CD4-positive, CD25-positive, alpha-beta regulatory T cell (primary cell): ENCODE results near the gene PDE4C. TPM values are rescaled to one million over a fixed set of nuclear protein-coding genes. Genes with fewer than 3 reads are reported as not detected.
A peak's percentile ranks its signal among the peaks of the same experiment; 100 is the strongest.

ENCODE experiments used
- ATAC-seq, 2 donors: fragments of 150-1000 bp; cut with Tn5 transposase; one replicate each; pipeline ENCODE4 v1.10.0; 2021; ENCODE audit warnings: low read depth in 2 of 2, moderate number of reproducible peaks in 2 of 2, moderate library complexity in 1 of 2
- DNase-seq, 3 donors: peaks; one replicate each; pipeline versions ENCODE4 v3.0.0 to v3.0.0-alpha.2; 2012 to 2022; ENCODE audit warnings: mixed read lengths in 1 of 3
- H3K27ac ChIP-seq: one replicate; pipeline ENCODE4 v1.7.0; 2013; ENCODE audit warnings: mild to moderate bottlenecking, low read length; ENCODE audit not compliant: insufficient read depth, poor library complexity, severe bottlenecking
- H3K27me3 ChIP-seq: one replicate; pipeline ENCODE4 v1.7.0; 2013; ENCODE audit warnings: low read length; ENCODE audit not compliant: control insufficient read depth, insufficient read depth
- H3K36me3 ChIP-seq: one replicate; pipeline ENCODE4 v1.7.0; 2013; ENCODE audit warnings: mild to moderate bottlenecking, low read length, moderate library complexity; ENCODE audit not compliant: control insufficient read depth, insufficient read depth
- H3K4me1 ChIP-seq: 2 replicates; pipeline ENCODE4 v1.7.0; 2013; ENCODE audit warnings: mild to moderate bottlenecking, low read length; ENCODE audit not compliant: insufficient read depth, control insufficient read depth, poor library complexity, severe bottlenecking
- H3K4me3 ChIP-seq: one replicate; pipeline ENCODE4 v1.7.0; 2013; ENCODE audit warnings: low read depth, mild to moderate bottlenecking, low read length, moderate library complexity
- H3K9me3 ChIP-seq, 2 experiments: 1 replicate in 1 of 2; 2 replicates in 1 of 2; pipeline ENCODE4 v1.7.0; 2013; ENCODE audit warnings: low read length in 2 of 2, mild to moderate bottlenecking in 1 of 2, moderate library complexity in 1 of 2; ENCODE audit not compliant: control insufficient read depth in 2 of 2
- H3K27ac Mint-ChIP-seq, 3 donors: one replicate each; pipeline ENCODE4 v1.8.0; 2020 to 2022; ENCODE audit warnings: mild to moderate bottlenecking in 3 of 3, mixed read lengths in 3 of 3, moderate library complexity in 2 of 3
- H3K27me3 Mint-ChIP-seq: one replicate; pipeline ENCODE4 v1.8.0; 2022; ENCODE audit warnings: mild to moderate bottlenecking, mixed read lengths
- H3K36me3 Mint-ChIP-seq: one replicate; pipeline ENCODE4 v1.8.0; 2020; ENCODE audit warnings: mixed read lengths
- H3K4me1 Mint-ChIP-seq, 4 donors: one replicate each; pipeline ENCODE4 v1.8.0; 2020 to 2022; ENCODE audit warnings: mixed read lengths in 4 of 4, mild to moderate bottlenecking in 1 of 4
- H3K4me3 Mint-ChIP-seq, 4 donors: one replicate each; pipeline ENCODE4 v1.8.0; 2020 to 2022; ENCODE audit warnings: mild to moderate bottlenecking in 4 of 4, mixed read lengths in 4 of 4, moderate library complexity in 3 of 4
- H3K9me3 Mint-ChIP-seq, 7 donors: one replicate each; pipeline ENCODE4 v1.8.0; 2020 to 2022; ENCODE audit warnings: mixed read lengths in 7 of 7, mild to moderate bottlenecking in 3 of 7, moderate library complexity in 2 of 7
- polyA plus RNA-seq, 4 donors: library from polyadenylated mRNA; unstranded; fragments of 300-500 nt; fragmentation: Illumina TruSeq; gene quantifications; one replicate each; pipeline ENCODE4 v1.2.3, GENCODE V29; 2021
- total RNA-seq: library from RNA; stranded (reverse); gene quantifications from one replicate; pipeline ENCODE4 v1.2.3, GENCODE V29; 2022

The PDE4C gene
- total and polyA plus RNA-seq, 5 donors from 2014 or later: not detected

DNA sequence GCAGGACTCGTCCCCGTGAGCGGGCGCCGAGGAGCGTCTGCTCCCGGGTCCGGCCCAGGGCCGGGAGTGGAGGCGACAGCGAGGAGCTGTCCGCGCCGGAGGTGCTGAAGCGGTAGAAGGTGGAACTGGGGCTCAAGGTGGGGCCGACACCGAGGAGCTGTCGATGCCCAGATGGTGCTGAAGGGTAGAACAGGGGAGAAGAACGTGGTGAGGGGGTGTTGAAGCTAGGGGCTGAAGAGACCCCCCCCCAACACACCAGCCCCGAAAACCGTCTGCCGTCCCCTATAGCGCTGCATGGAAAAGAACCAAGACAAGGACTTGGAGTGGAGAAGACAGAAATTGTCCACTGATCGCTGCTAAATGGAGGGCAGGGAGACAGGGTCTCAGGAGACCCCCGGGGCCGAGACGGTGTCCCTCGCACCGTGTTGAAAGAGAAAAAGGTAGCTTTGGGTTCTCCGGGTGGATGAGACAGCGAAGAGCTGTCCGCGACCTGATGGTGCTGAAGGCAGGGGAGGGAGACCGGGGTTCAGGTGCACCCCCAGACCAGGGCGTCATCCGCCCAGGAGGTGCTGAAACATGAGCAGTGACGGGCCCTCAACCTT, 7.1 kb upstream of the PDE4C start:
- H3K4me1 Mint-ChIP-seq: peaks cover 0 to 2% (median 0%) of the 10 kb centered on the region in 4 donors
- H3K27ac Mint-ChIP-seq: no peak overlapping the region
- ATAC-seq: no peak
- DNase-seq: peak in 2 of 3 donors; percentile 42 to 49
- H3K27me3 Mint-ChIP-seq: peaks cover 32% of the 10 kb centered on the region
- H3K27me3 ChIP-seq: peaks cover 11% of the 10 kb centered on the region
- no peak overlapping the region for H3K27ac ChIP-seq
- H3K4me3 ChIP-seq: no peak overlapping the region
- H3K36me3 ChIP-seq: no peaks in the 10 kb centered on the region
- H3K36me3 Mint-ChIP-seq: no peaks in the 10 kb centered on the region
- peaks cover 4% of the 10 kb centered on the region for H3K4me1 ChIP-seq
- H3K9me3 ChIP-seq: peaks cover 0 to 16% of the 10 kb centered on the region in 2 experiments
- no peak overlapping the region for H3K4me3 Mint-ChIP-seq
- H3K9me3 Mint-ChIP-seq: peaks cover 0 to 14% (median 0%) of the 10 kb centered on the region in 7 donors

DNA sequence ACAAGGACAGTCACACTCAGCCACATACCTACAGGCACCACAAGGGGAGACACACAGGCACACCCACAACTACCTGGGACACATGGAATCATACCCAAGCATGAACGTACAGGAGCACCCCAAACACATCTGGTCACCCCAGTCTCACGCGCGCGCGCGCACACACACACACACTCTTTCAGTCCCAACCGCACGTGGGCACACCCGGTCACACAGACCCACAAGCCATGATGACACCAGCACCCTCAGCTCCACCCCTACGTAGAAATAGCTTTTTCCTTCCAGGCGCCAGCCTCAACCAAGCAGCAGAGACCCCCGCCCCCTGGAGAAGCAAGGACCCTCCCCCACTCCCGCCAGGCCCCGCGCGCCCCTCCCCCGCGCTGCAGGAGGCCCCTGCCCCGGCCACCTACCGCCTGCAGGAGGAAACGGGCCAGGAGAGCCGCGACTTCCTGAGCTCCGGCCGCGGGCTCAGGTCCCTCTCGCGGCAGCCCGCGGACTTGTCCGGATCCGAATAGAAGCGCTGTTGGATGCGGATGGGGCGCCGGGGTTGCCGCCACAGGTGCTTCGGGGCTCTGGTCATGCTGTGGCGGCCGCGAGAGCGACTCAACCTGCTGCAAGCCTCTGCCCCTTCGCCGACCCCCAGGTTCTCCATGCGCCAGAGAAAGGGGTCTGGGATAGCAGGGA, 6.4 kb upstream of the PDE4C start:
- Histone ChIP-seq H3K36me3 (no peaks in the 10 kb centered on the region), H3K9me3 (peaks cover 0 to 16% of the 10 kb centered on the region in 2 experiments), H3K4me1 (peaks cover 4% of the 10 kb centered on the region), H3K27me3 (peaks cover 11% of the 10 kb centered on the region), H3K27ac (no peak overlapping the region), H3K4me3 (no peak overlapping the region)
- DNase-seq: no peak
- H3K27me3 Mint-ChIP-seq: peaks cover 38% of the 10 kb centered on the region
- H3K4me3 Mint-ChIP-seq: no peak overlapping the region
- peaks cover 0 to 2% (median 0%) of the 10 kb centered on the region in 4 donors for H3K4me1 Mint-ChIP-seq
- no peaks in the 10 kb centered on the region for H3K36me3 Mint-ChIP-seq
- H3K9me3 Mint-ChIP-seq: peaks cover 0 to 14% (median 0%) of the 10 kb centered on the region in 7 donors
- no peak for ATAC-seq
- peak overlapping the region in 1 of 3 donors; percentile 21 for H3K27ac Mint-ChIP-seq

DNA sequence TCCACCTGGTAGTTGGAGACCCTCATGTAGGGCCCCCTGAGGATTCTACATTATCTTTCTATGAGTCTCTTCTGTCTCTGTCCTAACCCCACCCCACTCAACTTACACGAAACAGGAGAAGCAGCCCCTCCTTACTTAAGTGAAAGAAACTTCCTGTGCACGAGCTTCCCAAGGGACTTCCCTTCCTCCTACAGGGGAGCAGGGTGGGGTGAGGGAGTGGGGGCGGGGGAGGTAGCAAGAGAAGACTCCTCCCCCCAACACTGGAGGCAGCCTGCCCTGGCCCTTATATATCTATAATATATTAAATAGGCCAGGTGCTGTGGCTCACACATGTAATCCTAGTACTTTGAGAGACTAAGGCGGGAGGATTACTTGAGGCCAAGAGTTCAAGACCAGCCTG, 5.5 kb upstream of the PDE4C start:
- H3K27ac Mint-ChIP-seq: peak overlapping the region in 1 of 3 donors; percentile 3
- no peaks in the 10 kb centered on the region for H3K36me3 Mint-ChIP-seq
- DNase-seq (no peak), ATAC-seq (no peak)
- peaks cover 4% of the 10 kb centered on the region for H3K4me1 ChIP-seq
- peaks cover 14% of the 10 kb centered on the region for H3K27me3 ChIP-seq
- H3K4me1 Mint-ChIP-seq: peaks cover 0 to 3% (median 0%) of the 10 kb centered on the region in 4 donors
- H3K36me3 ChIP-seq: no peaks in the 10 kb centered on the region
- no peak overlapping the region for H3K4me3 Mint-ChIP-seq
- peaks cover 0 to 16% of the 10 kb centered on the region in 2 experiments for H3K9me3 ChIP-seq
- H3K27ac ChIP-seq: no peak overlapping the region
- H3K27me3 Mint-ChIP-seq: peaks cover 47% of the 10 kb centered on the region
- peaks cover 0 to 14% (median 0%) of the 10 kb centered on the region in 7 donors for H3K9me3 Mint-ChIP-seq
- no peak overlapping the region for H3K4me3 ChIP-seq

DNA sequence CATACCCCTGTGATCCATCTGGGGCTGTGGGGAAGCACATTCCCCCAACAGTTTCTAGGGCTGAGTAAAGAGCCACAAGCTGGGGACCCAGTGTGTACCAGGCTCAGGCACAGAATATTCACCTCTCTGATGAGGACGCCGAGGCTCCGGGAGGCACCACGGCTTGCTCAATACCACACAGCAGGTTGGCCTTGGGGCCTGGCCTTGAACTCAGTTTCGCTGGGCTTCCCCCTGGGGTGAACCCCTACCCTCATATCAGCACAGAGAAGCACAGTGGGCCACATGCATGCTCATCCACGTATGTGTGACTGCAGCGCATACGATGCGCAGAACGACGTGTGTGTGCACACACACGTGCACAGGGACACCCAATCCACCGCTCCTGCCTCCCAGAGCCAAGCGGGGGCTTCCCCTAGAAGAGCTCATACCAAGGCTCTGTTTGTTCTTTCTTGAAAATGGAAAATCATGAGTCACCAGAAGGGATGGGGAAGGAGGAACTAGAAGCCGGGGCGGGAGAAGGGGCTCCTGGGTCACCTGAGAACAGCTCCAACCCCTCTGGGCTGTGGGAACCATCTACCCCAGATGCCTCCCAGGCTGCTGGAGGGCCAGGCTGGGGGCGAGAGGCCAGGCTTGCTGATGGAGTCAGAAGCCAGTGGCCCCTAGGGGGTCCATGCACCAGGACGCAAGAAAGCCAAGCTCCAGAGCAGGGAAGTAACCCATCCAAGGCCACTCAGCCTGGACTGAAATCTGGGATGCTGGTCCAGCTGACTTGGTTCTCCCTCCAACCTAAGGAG, 4.9 kb upstream of the PDE4C start:
- Histone ChIP-seq H3K4me1 (peaks cover 6% of the 10 kb centered on the region), H3K27ac (no peak overlapping the region), H3K36me3 (no peaks in the 10 kb centered on the region), H3K4me3 (no peak overlapping the region), H3K27me3 (peaks cover 15% of the 10 kb centered on the region), H3K9me3 (peaks cover 0 to 16% of the 10 kb centered on the region in 2 experiments)
- no peak overlapping the region for H3K4me3 Mint-ChIP-seq
- no peak for ATAC-seq
- peaks cover 0 to 11% (median 0%) of the 10 kb centered on the region in 7 donors for H3K9me3 Mint-ChIP-seq
- no peaks in the 10 kb centered on the region for H3K36me3 Mint-ChIP-seq
- H3K27me3 Mint-ChIP-seq: peaks cover 49% of the 10 kb centered on the region
- no peak overlapping the region for H3K27ac Mint-ChIP-seq
- peaks cover 0 to 7% (median 0%) of the 10 kb centered on the region in 4 donors for H3K4me1 Mint-ChIP-seq
- DNase-seq: no peak

DNA sequence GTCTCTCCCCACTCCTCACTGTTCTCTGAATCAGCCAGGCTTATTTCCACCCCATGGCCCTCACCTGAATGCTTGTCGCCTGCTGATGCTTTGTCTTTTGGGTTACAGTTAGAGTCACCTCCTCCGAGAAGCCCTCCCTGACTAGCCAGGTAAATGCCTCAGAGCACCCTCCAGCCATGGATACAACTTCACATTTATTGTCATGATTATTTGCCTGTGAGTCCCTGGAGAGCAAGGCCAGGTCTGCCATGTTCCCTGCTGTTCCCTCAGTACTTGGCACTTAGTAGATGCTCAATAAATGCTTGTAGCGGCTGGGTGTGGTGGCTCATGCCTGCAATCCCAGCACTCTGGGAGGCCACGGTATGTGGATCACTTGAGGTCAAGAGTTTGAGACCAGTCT, 3.7 kb upstream of the PDE4C start:
- Histone ChIP-seq H3K36me3 (no peaks in the 10 kb centered on the region), H3K27ac (no peak overlapping the region), H3K4me3 (no peak overlapping the region), H3K4me1 (peaks cover 16% of the 10 kb centered on the region), H3K27me3 (peaks cover 15% of the 10 kb centered on the region), H3K9me3 (peaks cover 0 to 16% of the 10 kb centered on the region in 2 experiments)
- H3K36me3 Mint-ChIP-seq: no peaks in the 10 kb centered on the region
- ATAC-seq: no peak
- peaks cover 0 to 18% (median 0%) of the 10 kb centered on the region in 4 donors for H3K4me1 Mint-ChIP-seq
- no peak overlapping the region for H3K4me3 Mint-ChIP-seq
- peaks cover 0 to 9% (median 0%) of the 10 kb centered on the region in 7 donors for H3K9me3 Mint-ChIP-seq
- no peak for DNase-seq
- H3K27me3 Mint-ChIP-seq: peaks cover 51% of the 10 kb centered on the region
- no peak overlapping the region for H3K27ac Mint-ChIP-seq

DNA sequence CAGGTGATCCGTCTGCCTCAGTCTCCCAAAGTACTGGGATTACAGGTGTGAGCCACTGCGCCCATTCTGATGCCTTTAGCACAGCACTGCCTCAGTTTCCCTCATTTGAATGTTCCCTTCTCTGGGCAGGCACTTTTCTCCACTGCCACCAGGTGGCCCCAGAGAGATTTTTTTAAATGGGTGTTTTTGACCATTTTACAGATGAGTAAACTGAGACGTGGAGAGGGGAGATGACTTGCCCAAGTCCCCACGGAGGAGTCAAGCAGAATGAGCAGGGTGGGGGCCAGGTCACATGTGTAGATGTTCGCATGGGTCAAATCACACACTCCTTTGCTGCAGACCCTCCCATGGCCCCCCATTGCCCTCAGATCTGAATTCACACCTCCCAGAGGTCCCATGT, 3.2 kb upstream of the PDE4C start:
- H3K36me3 ChIP-seq: no peaks in the 10 kb centered on the region
- H3K9me3 ChIP-seq: peaks cover 0 to 16% of the 10 kb centered on the region in 2 experiments
- Mint-ChIP-seq H3K36me3 (no peaks in the 10 kb centered on the region), H3K4me3 (no peak overlapping the region), H3K27ac (no peak overlapping the region), H3K27me3 (peaks cover 53% of the 10 kb centered on the region), H3K4me1 (peaks cover 0 to 22% (median 3%) of the 10 kb centered on the region in 4 donors), H3K9me3 (peaks cover 0 to 9% (median 0%) of the 10 kb centered on the region in 7 donors)
- H3K4me3 ChIP-seq: no peak overlapping the region
- peaks cover 21% of the 10 kb centered on the region for H3K4me1 ChIP-seq
- no peak overlapping the region for H3K27ac ChIP-seq
- peaks cover 15% of the 10 kb centered on the region for H3K27me3 ChIP-seq
- DNase-seq (no peak), ATAC-seq (no peak)

DNA sequence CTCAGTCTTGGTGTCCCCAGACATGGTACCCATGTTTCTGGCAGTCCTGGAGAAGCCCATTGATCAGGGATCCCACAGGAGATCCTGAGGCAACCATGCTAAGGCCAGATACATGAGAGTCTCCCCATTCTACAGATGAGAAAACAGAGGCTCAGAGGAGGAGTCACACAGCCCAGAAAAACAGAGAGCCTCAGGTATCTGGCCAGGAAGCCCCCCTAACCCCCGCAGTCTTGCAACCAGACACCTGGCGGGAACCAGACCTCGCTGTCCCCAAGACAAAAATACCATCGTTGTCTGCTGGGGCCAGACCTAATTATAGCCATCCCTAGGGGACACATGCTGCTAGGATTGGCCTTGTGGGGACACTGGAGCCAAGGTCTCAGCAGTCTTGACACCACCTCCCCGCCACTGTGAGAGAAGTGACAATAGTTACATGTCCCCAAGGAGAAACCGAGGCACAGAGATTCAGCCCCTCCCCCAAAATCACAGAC, 1.6 kb upstream of the PDE4C start:
- H3K4me1 Mint-ChIP-seq: peaks cover 0 to 29% (median 7%) of the 10 kb centered on the region in 4 donors
- no peak overlapping the region for H3K27ac Mint-ChIP-seq
- Histone ChIP-seq H3K36me3 (no peaks in the 10 kb centered on the region), H3K27ac (no peak overlapping the region), H3K4me3 (no peak overlapping the region), H3K4me1 (peaks cover 25% of the 10 kb centered on the region), H3K27me3 (peaks cover 10% of the 10 kb centered on the region), H3K9me3 (peaks cover 0 to 2% of the 10 kb centered on the region in 2 experiments)
- H3K9me3 Mint-ChIP-seq: peaks cover 0 to 12% (median 0%) of the 10 kb centered on the region in 7 donors
- DNase-seq: no peak
- peaks cover 51% of the 10 kb centered on the region for H3K27me3 Mint-ChIP-seq
- no peak for ATAC-seq
- no peaks in the 10 kb centered on the region for H3K36me3 Mint-ChIP-seq
- no peak overlapping the region for H3K4me3 Mint-ChIP-seq
